ENCODE data around the gene GJB4. TPM values are rescaled to one million over a fixed set of nuclear protein-coding genes. Genes with fewer than 3 reads are reported as not detected.

Gene GJB4
- total RNA-seq, 2 experiments from 2014 or later = not detected

DNA sequence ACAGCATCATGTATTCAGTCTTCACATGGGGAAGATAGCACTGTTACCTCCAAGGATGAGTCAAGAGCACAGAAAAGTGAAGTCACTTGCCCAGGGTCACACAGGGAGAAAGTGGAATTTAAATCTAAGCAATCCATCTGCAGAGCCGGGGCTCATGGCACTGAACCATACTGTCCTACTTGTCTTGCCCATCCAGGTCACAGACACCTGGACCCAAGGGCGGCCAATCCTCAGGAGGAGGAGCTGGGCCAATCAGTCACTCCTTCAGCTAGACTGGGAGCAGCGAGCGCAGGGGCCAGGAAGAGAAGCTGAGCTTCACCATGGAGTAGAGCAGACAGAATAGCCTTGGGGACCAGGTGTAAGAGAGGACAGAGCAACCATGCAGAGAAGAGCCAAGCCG is 13.9 kb upstream of the GJB4 start:
- POLR2A ChIA-PET = no interaction called here
- no peak overlapping the region for H3K4me3 Mint-ChIP-seq

DNA sequence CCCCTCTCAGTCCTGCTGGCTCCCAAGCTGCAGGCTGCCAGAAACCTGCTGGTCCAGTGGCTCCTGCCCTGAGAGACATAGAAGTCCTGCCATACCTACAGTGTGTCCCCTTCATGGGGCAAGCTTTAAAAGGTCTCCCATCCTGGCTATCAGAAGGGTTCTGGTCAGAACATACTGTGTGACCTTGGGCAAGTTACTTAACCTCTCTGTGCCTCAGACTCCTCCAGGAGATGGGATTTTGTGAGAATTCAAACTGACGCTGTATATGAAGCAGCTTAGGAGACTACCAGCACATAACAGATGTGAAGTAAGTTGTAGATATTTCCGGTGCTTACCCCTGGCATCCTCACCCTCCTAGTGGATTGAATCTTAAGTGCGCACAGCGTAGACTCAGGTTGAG is 13.4 kb upstream of the GJB4 start:
- Mint-ChIP-seq H3K36me3 (ENCODE audit: low read depth) (no peaks in the 10 kb centered on the region), H3K4me1 (ENCODE audit: low read depth) (no peaks in the 10 kb centered on the region), H3K9me3 (no peaks in the 10 kb centered on the region), H3K27me3 (no peaks in the 10 kb centered on the region), H3K27ac (no peak overlapping the region), H3K4me3 (no peak overlapping the region)
- DNase-seq (no peak), ATAC-seq (no peak)
- intact Hi-C loops (cut with micrococcal nuclease) = loop anchor here (10.0 kb wide), 1 partner anchor 1111 kb away; no protein-coding TSS in a partner anchor
- TF ChIP-seq, protein P1, sequence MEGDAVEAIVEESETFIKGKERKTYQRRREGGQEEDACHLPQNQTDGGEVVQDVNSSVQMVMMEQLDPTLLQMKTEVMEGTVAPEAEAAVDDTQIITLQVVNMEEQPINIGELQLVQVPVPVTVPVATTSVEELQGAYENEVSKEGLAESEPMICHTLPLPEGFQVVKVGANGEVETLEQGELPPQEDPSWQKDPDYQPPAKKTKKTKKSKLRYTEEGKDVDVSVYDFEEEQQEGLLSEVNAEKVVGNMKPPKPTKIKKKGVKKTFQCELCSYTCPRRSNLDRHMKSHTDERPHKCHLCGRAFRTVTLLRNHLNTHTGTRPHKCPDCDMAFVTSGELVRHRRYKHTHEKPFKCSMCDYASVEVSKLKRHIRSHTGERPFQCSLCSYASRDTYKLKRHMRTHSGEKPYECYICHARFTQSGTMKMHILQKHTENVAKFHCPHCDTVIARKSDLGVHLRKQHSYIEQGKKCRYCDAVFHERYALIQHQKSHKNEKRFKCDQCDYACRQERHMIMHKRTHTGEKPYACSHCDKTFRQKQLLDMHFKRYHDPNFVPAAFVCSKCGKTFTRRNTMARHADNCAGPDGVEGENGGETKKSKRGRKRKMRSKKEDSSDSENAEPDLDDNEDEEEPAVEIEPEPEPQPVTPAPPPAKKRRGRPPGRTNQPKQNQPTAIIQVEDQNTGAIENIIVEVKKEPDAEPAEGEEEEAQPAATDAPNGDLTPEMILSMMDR (IDR thresholded peaks at IDR 0.05) = no peak
- ChIA-PET CTCF (interaction anchor here (0.9 kb wide), 1 partner anchor 90 kb away, joined by 3 read pairs; no protein-coding TSS in a partner anchor), POLR2A (interaction anchor here (0.9 kb wide), 1 partner anchor 9 kb away, joined by 3 read pairs; the partner anchor contains the start of gene GJB5)

More for the DNA sequence above, 13.9 kb upstream of the GJB4 start:
- ATAC-seq (no peak), DNase-seq (no peak)
- H3K27ac Mint-ChIP-seq = no peak overlapping the region
- H3K27me3 Mint-ChIP-seq = no peaks in the 10 kb centered on the region
- no peaks in the 10 kb centered on the region for H3K36me3 Mint-ChIP-seq (ENCODE audit: low read depth)
- intact Hi-C loops (cut with micrococcal nuclease) = loop anchor here (10.0 kb wide), 1 partner anchor 1111 kb away; no protein-coding TSS in a partner anchor
- CTCF ChIA-PET = no interaction called here
- H3K9me3 Mint-ChIP-seq = no peaks in the 10 kb centered on the region
- TF ChIP-seq, protein P1 (IDR thresholded peaks at IDR 0.05) = no peak
- H3K4me1 Mint-ChIP-seq (ENCODE audit: low read depth) = no peaks in the 10 kb centered on the region

DNA sequence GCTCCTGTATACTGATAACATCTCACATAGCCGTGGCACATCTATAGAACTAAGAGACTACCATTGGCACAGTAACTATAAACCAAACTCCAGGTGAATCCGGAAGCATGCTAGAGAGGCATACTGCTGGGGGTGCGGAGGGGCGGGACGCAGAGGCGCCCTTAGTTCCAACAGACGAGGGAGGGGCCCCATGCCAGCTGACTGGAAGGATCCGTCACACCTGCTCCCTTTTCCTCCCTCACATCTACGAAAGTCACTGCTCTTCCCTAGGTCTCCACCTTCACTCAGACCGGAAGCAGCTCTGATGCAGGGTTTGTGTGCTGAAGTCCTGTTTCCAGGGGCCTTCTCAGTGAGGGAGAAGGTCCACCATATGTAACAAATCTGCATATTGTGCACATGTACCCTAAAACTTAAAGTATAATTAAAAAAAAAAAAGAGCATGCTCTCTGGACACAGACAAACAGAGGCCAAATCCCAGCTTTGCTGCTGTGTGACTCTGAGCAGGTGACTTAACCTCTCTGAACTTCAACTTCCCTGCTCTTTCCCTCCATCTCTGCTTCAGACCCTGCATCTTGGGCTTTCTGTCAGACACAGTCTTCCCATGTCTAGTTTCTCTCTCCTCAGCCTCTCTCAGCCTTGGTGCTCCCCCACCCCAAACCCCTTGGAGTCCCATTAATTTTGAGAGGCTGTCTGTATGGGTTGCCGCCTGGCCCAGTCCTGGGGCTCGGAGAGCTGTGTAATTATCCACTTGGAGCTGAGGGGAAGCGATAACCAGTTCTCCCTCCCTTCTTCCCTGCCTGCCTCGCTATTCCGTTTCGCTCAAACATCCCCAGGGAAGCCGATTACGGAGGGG is 12.5 kb upstream of the GJB4 start:
- ATAC-seq (no peak), DNase-seq (no peak)
- TF ChIP-seq, protein P1 (IDR thresholded peaks at IDR 0.05) = no peak
- no peaks in the 10 kb centered on the region for H3K36me3 Mint-ChIP-seq (ENCODE audit: low read depth)
- H3K9me3 Mint-ChIP-seq = no peaks in the 10 kb centered on the region
- H3K27ac Mint-ChIP-seq = no peak overlapping the region
- intact Hi-C loops (cut with micrococcal nuclease) = loop anchor here (10.0 kb wide), 1 partner anchor 1112 kb away; no protein-coding TSS in a partner anchor
- ChIA-PET POLR2A (interaction anchor here (0.9 kb wide), 1 partner anchor 8 kb away, joined by 3 read pairs; the partner anchor contains the start of gene GJB5), CTCF (interaction anchor here (0.9 to 1.1 kb wide), 2 partner anchors 10 to 89 kb away, joined by 3 read pairs; no protein-coding TSS in a partner anchor)
- H3K27me3 Mint-ChIP-seq = no peaks in the 10 kb centered on the region
- H3K4me1 Mint-ChIP-seq (ENCODE audit: low read depth) = no peaks in the 10 kb centered on the region
- H3K4me3 Mint-ChIP-seq = no peak overlapping the region

DNA sequence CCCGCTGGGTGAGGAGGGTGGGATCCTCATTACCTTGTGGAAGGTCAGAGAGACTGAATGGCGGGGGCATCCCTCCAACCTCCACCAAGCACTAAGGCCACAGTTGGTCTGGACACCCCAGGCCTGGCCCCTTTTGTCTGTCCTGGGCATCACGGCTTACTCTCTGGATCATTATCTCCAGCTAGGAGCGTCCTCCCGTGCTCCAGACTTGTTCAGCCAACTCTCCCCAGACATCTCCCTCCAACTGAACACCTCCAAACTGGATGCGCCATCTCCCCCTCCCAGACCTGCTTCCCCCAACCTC is 11.9 kb upstream of the GJB4 start:
- Mint-ChIP-seq H3K9me3 (no peaks in the 10 kb centered on the region), H3K27me3 (no peaks in the 10 kb centered on the region), H3K27ac (no peak overlapping the region), H3K4me1 (ENCODE audit: low read depth) (no peaks in the 10 kb centered on the region), H3K4me3 (no peak overlapping the region), H3K36me3 (ENCODE audit: low read depth) (no peaks in the 10 kb centered on the region)
- ChIA-PET CTCF (interaction anchor here (1.1 kb wide), 1 partner anchor 11 kb away, joined by 3 read pairs; no protein-coding TSS in a partner anchor), POLR2A (no interaction called here)
- TF ChIP-seq, protein P1 (IDR thresholded peaks at IDR 0.05) = no peak
- DNase-seq (no peak), ATAC-seq (no peak)
- intact Hi-C loops (cut with micrococcal nuclease) = loop anchor here (10.0 kb wide), 1 partner anchor 1113 kb away; no protein-coding TSS in a partner anchor

DNA sequence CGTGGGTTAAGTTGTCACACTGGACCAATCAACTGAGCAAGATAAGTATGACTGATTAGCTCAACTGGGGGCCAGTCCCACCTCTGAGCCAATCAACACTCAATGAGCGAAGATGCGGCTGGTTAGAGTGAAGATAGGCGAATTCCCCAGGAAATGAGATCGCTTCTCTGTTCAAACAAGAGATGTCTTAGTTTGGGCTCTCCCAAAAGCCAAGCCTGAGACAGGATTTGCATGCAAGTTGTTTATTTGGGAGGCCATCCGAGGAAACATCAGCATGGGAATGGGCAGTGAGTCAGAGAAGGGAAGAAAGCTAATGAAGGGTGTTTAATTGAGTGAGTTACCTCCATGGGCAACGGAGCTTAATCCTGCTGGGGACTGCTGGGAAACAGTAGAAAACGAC is 9.5 kb upstream of the GJB4 start:
- CTCF ChIA-PET = no interaction called here
- Mint-ChIP-seq H3K9me3 (no peaks in the 10 kb centered on the region), H3K4me1 (ENCODE audit: low read depth) (no peaks in the 10 kb centered on the region), H3K36me3 (ENCODE audit: low read depth) (no peaks in the 10 kb centered on the region), H3K4me3 (no peak overlapping the region), H3K27ac (no peak overlapping the region), H3K27me3 (no peaks in the 10 kb centered on the region)
- intact Hi-C loops (cut with micrococcal nuclease) = loop anchor here (10.0 kb wide), 1 partner anchor 1115 kb away; no protein-coding TSS in a partner anchor
- ATAC-seq (no peak), DNase-seq (no peak)
- POLR2A ChIA-PET = no interaction called here
- TF ChIP-seq, protein P1 (IDR thresholded peaks at IDR 0.05) = no peak
